Upper lobe of left lung (tissue), 6 donors: ENCODE measurements around the gene FGF9. TPM values are rescaled to one million over a fixed set of nuclear protein-coding genes. Genes with fewer than 3 reads are reported as not detected.

ENCODE experiments used
- ATAC-seq, 2 donors: fragments of 200-7000 bp; cut with Tn5 transposase; one replicate each; pipeline ENCODE4 v1.9.1; 2022; ENCODE audit warnings: mild to moderate bottlenecking in 2 of 2, moderate library complexity in 2 of 2; ENCODE audit not compliant: low FRiP score in 2 of 2
- DNase-seq, 2 donors: peaks; one replicate each; pipeline ENCODE4 v3.0.0-alpha.2; 2019 to 2020
- H3K27ac ChIP-seq, 4 donors: fragments of 200-600 bp; sonication (generic); one replicate each; pipeline ENCODE4 v1.5.1; 2016 to 2019
- H3K27me3 ChIP-seq, 4 donors: fragments of 200-600 bp; sonication (generic); one replicate each; pipeline ENCODE4 v1.5.1; 2017 to 2019
- H3K36me3 ChIP-seq, 4 donors: fragments of 200-600 bp; sonication (generic); one replicate each; pipeline ENCODE4 v1.5.1; 2016 to 2019
- H3K4me1 ChIP-seq, 4 donors: fragments of 200-600 bp; sonication (generic); one replicate each; pipeline ENCODE4 v1.5.1; 2018 to 2019
- H3K4me3 ChIP-seq, 4 donors: fragments of 200-600 bp; sonication (generic); one replicate each; pipeline ENCODE4 v1.5.1; 2017 to 2019; ENCODE audit warnings: mild to moderate bottlenecking in 2 of 4, moderate library complexity in 1 of 4
- H3K9me3 ChIP-seq, 4 donors: fragments of 200-600 bp; sonication (generic); one replicate each; pipeline ENCODE4 v1.5.1; 2018 to 2019
- CTCF ChIP-seq, 6 experiments: fragments of 450-650 bp in 4 of 6; fragments of 200-600 bp in 2 of 6; sonication (generic) in 2 of 6; IDR thresholded peaks; one replicate each; pipeline ENCODE4 v1.5.1; 2016 to 2019; ENCODE audit warnings: antibody characterized with exemption in 6 of 6
- EP300 ChIP-seq, 4 donors: sonication (generic); formaldehyde crosslinking; IDR thresholded peaks; one replicate each; pipeline ENCODE4 v1.5.1; 2017; ENCODE audit warnings: antibody characterized with exemption in 4 of 4, control low read depth in 2 of 4
- POLR2A ChIP-seq, 4 donors: fragments of 450-650 bp; IDR thresholded peaks; one replicate each; pipeline ENCODE4 v1.5.1; 2016 to 2017; ENCODE audit warnings: antibody characterized with exemption in 4 of 4, mild to moderate bottlenecking in 2 of 4
- POLR2AphosphoS5 ChIP-seq, 2 donors: sonication (generic); formaldehyde crosslinking; IDR thresholded peaks; one replicate each; pipeline ENCODE4 v1.5.1; 2017; ENCODE audit warnings: antibody characterized with exemption in 2 of 2
- WGBS, 2 donors: methylation state at CpG; one replicate each; pipeline ENCODE4 v1.1.5; 2017 to 2018; 5-methylcytosine and 5-hydroxymethylcytosine counted together
- total RNA-seq, 6 donors: library from RNA; depleted of rRNA in 4 of 6; stranded (reverse); fragments of >200 nt in 4 of 6; gene quantifications; one replicate each; pipeline versions ENCODE4 v1.1.0 to v1.2.1, GENCODE V29; 2016 to 2021
- donor health status: DM: no; HTN: no; CAD: no; lungs with moderate emphysema.
- donor health status: DM: no; HTN: yes; CAD: no; lungs with severe emphysema.

Gene FGF9
- total RNA-seq, 6 donors from 2014 or later: 0.11 to 3.6 (median 0.79) TPM; not detected in 1

GRCh38 chr13:21637296-21637695, 33.6 kb upstream of the FGF9 start:
- DNase-seq (peak; percentile 38 to 89), ATAC-seq (peak; percentile 68 to 95)
- WGBS, 2 donors: 56 to 82% methylated on average over 12 to 13 of the region's 13 CpGs
- no peak overlapping the region for H3K4me3 ChIP-seq
- no peak overlapping the region for H3K27ac ChIP-seq
- H3K4me1 ChIP-seq: no peaks in the 10 kb centered on the region
- H3K9me3 ChIP-seq: no peaks in the 10 kb centered on the region
- no peaks in the 10 kb centered on the region for H3K27me3 ChIP-seq
- TF ChIP-seq POLR2A (IDR thresholded peaks at IDR 0.05) (no peak), POLR2AphosphoS5 (IDR thresholded peaks at IDR 0.05) (no peak), EP300 (IDR thresholded peaks at IDR 0.05) (no peak), CTCF (IDR thresholded peaks at IDR 0.05) (no peak)
- no peaks in the 10 kb centered on the region for H3K36me3 ChIP-seq

GRCh38 chr13:21638319-21639282, 32.3 kb upstream of the FGF9 start:
- TF ChIP-seq POLR2A (IDR thresholded peaks at IDR 0.05) (no peak), CTCF (IDR thresholded peaks at IDR 0.05) (peak; percentile 41 to 77 (median 66)), POLR2AphosphoS5 (IDR thresholded peaks at IDR 0.05) (no peak)
- H3K36me3 ChIP-seq: no peaks in the 10 kb centered on the region
- DNase-seq (no peak), ATAC-seq (peak; percentile 71)
- no peak overlapping the region for H3K4me3 ChIP-seq
- H3K4me1 ChIP-seq: no peaks in the 10 kb centered on the region
- no peaks in the 10 kb centered on the region for H3K27me3 ChIP-seq
- H3K9me3 ChIP-seq: no peaks in the 10 kb centered on the region
- 45% methylated on average over 6 of the region's 6 CpGs for WGBS, 2 donors
- no peak overlapping the region for H3K27ac ChIP-seq

DNA sequence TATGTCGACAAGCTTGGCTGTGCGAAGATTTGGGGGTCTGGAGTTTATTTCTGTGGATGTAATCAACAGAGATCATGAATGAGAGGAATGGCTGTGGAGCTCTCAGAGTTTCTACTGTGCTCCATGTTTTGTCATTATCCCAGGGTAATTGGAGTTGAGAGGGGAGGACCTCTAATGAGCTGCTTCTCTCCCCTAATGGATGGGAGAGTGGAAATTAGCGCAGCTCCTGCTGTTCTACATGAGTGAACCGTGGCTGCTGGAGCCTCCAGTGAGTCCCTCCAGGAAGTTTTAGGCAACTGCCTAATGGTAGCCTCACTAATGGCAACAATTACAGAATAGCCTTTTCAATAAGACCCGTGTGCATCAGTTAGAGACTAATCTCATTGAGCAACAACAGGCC, 31.3 kb upstream of the FGF9 start:
- H3K36me3 ChIP-seq: no peaks in the 10 kb centered on the region
- no peaks in the 10 kb centered on the region for H3K27me3 ChIP-seq
- H3K4me1 ChIP-seq: no peaks in the 10 kb centered on the region
- ATAC-seq (no peak), DNase-seq (no peak)
- 83 to 85% methylated on average over 5 of the region's 5 CpGs for WGBS, 2 donors
- no peaks in the 10 kb centered on the region for H3K9me3 ChIP-seq
- H3K27ac ChIP-seq: no peak overlapping the region
- H3K4me3 ChIP-seq: no peak overlapping the region
- TF ChIP-seq POLR2A (IDR thresholded peaks at IDR 0.05): no peak
- no peak for TF ChIP-seq POLR2AphosphoS5 (IDR thresholded peaks at IDR 0.05)
- TF ChIP-seq EP300 (IDR thresholded peaks at IDR 0.05): no peak
- TF ChIP-seq CTCF (IDR thresholded peaks at IDR 0.05): no peak

DNA sequence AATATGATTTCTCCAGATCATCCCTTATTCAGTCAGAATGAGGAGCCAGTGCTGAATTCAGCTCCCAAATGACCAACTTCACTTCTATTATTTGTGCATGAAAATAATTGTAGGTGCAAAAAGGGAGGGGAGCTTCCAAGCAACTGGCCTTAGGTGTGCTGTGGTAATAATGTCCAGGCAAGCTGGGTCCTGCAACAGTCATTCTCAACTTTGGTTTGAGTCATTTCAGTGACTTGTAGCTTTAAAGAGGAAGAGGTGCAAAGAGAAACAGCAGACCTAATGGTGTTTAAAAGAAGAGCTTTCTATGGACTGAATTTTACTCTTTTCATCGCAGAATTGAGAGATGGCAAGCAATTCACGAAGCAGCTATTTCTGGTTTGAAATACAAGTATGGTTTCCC, 29.2 kb upstream of the FGF9 start:
- H3K27ac ChIP-seq: no peak overlapping the region
- DNase-seq (no peak), ATAC-seq (no peak)
- no peaks in the 10 kb centered on the region for H3K27me3 ChIP-seq
- TF ChIP-seq POLR2A (IDR thresholded peaks at IDR 0.05) (no peak), POLR2AphosphoS5 (IDR thresholded peaks at IDR 0.05) (no peak), CTCF (IDR thresholded peaks at IDR 0.05) (no peak), EP300 (IDR thresholded peaks at IDR 0.05) (no peak)
- H3K4me3 ChIP-seq: no peak overlapping the region
- no peaks in the 10 kb centered on the region for H3K9me3 ChIP-seq
- 87 to 88% methylated on average over 2 of the region's 2 CpGs for WGBS, 2 donors
- no peaks in the 10 kb centered on the region for H3K36me3 ChIP-seq
- H3K4me1 ChIP-seq: no peaks in the 10 kb centered on the region
